Transverse colon (tissue), 4 donors: Measurements from ENCODE around the gene ZYX. TPM values are rescaled to one million over a fixed set of nuclear protein-coding genes. Genes with fewer than 3 reads are reported as not detected.
A peak's percentile ranks its signal among the peaks of the same experiment; 100 is the strongest.

Experiments used
- DNase-seq: peaks from one replicate; pipeline ENCODE4 v3.0.0-alpha.2; 2019
- H3K27ac ChIP-seq, 4 donors: fragments of 200-600 bp; sonication (generic); 2 replicates each; pipeline ENCODE4 v1.5.1; 2016 to 2018; ENCODE audit warnings: inconsistent platforms in 4 of 4
- H3K27me3 ChIP-seq: fragments of 200-600 bp; sonication (generic); 2 replicates; pipeline ENCODE4 v1.5.1; 2017; ENCODE audit warnings: inconsistent platforms
- H3K36me3 ChIP-seq, 4 donors: fragments of 200-600 bp; sonication (generic); 2 replicates each; pipeline ENCODE4 v1.5.1; 2017 to 2019; ENCODE audit warnings: inconsistent platforms in 4 of 4
- H3K4me1 ChIP-seq, 4 donors: fragments of 200-600 bp; sonication (generic); 2 replicates each; pipeline ENCODE4 v1.5.1; 2017 to 2020; ENCODE audit warnings: inconsistent platforms in 4 of 4
- H3K4me3 ChIP-seq, 4 donors: fragments of 200-600 bp; sonication (generic); 1 replicate in 1 of 4; 2 replicates in 3 of 4; pipeline versions ENCODE4 v1.5.1 to v1.6.1; 2017 to 2019; ENCODE audit warnings: inconsistent platforms in 4 of 4
- H3K9me3 ChIP-seq, 2 donors: fragments of 200-600 bp; sonication (generic); 2 replicates each; pipeline ENCODE4 v1.5.1; 2017 to 2019; ENCODE audit warnings: inconsistent platforms in 2 of 2
- CTCF ChIP-seq, 5 experiments: fragments of 200-600 bp in 3 of 5; fragments of 450-650 bp in 2 of 5; sonication (generic) in 3 of 5; IDR thresholded peaks; 1 replicate in 2 of 5; 2 replicates in 3 of 5; pipeline ENCODE4 v1.5.1; 2016 to 2017; ENCODE audit warnings: antibody characterized with exemption in 5 of 5, inconsistent platforms in 3 of 5, mild to moderate bottlenecking in 2 of 5, moderate library complexity in 1 of 5
- EP300 ChIP-seq: sonication (generic); formaldehyde crosslinking; IDR thresholded peaks from one replicate; pipeline ENCODE4 v1.6.1; 2017; ENCODE audit warnings: antibody characterized with exemption, low read depth
- POLR2A ChIP-seq: fragments of 450-650 bp; IDR thresholded peaks from one replicate; pipeline ENCODE4 v1.6.1; 2016; ENCODE audit warnings: antibody characterized with exemption, mild to moderate bottlenecking, moderate library complexity
- POLR2AphosphoS5 ChIP-seq, 3 donors: sonication (generic); formaldehyde crosslinking; IDR thresholded peaks; one replicate each; pipeline ENCODE4 v1.6.1; 2016; ENCODE audit warnings: antibody characterized with exemption in 3 of 3
- WGBS, 2 donors: methylation state at CpG; one replicate each; pipeline ENCODE4 v1.1.5; 2018; ENCODE audit warnings: low coverage in 1 of 2; 5-methylcytosine and 5-hydroxymethylcytosine counted together
- in situ Hi-C, 4 donors: fragments of 200-750 bp; cut with MboI; loops; one replicate each; pipeline versions ENCODE4 v1.15.0 to v1.15.1; 2017; ENCODE audit warnings: low sequenced_read_pairs in 3 of 4, low pct_ligation_motif_present in 1 of 4, low pct_unique_long_range_greater_than_20kb in 1 of 4
- intact Hi-C: fragments of 100-400 bp; cut with DNase I; formaldehyde crosslinking; loops from one replicate; pipeline ENCODE4 v1.15.1; 2023; ENCODE audit warnings: low total_unique reads
- total RNA-seq, 4 donors: library from RNA; depleted of rRNA; stranded (reverse); fragments of >200 nt; gene quantifications; one replicate each; pipeline ENCODE4 v1.1.0, GENCODE V29; 2016

The ZYX gene
- total RNA-seq, 4 donors from 2014 or later, result 45.2 to 217 (median 110) TPM

DNA sequence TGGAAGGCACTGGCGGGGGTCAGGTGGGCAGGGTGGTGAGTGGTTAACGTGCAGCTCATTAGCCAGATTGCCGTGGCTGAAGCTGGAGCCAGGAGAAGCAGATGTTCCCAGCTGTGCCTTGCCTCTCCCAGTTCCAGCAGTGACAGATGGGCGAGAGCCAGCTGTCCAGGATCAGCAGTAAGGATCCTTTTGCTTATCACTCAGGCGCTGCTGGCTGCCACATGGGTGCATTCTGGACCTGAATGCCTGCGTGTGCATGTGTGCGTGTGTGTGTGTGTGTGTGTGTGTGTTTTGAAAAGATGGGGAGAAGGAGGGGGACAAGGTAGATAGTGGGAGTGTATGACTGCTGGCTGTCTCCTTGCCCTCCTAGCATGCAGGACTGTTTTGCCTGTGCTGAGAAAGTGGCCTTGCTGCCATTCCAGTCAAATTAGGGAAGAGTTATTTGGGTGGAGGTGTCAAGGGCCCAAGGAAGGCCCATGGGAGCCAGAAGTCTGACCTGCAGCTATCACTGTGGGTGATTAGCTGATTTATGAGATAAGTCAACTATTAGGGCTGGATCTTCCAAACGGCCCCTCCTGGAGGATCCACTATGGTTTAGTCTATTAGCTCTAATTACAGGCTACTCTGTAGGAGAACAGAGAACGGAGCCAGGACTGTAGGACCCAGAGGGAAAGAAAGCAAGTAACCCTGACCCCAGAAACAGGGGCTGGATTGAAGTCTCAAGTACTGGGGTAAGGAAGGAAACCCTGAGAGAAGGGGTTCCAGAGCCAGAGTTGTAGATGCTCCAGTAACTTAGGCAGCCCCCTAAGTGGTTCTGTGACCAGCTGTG lies 24.2 kb downstream of the ZYX start:
- no peaks in the 10 kb centered on the region for H3K36me3 ChIP-seq
- in situ Hi-C loops (loop anchor here in 1 of 4 donors (10.0 kb wide), 1 partner anchor 161 kb away; no protein-coding TSS in a partner anchor), intact Hi-C loops (loop anchor here (1.0 kb wide), 1 partner anchor 47 kb away; no protein-coding TSS in a partner anchor)
- WGBS, 2 donors, result 65 to 71% methylated on average over 3 to 9 of the region's 9 CpGs
- no peak overlapping the region for H3K4me3 ChIP-seq
- H3K27me3 ChIP-seq, result no peaks in the 10 kb centered on the region
- TF ChIP-seq POLR2AphosphoS5 (IDR thresholded peaks at IDR 0.05) (peak; percentile 41 to 80 (median 77)), EP300 (no peak)
- no peak overlapping the region for H3K27ac ChIP-seq
- H3K4me1 ChIP-seq, result peaks cover 10 to 30% (median 22%) of the 10 kb centered on the region in 4 donors
- no peaks in the 10 kb centered on the region for H3K9me3 ChIP-seq
- DNase-seq, result peak; percentile 38

DNA sequence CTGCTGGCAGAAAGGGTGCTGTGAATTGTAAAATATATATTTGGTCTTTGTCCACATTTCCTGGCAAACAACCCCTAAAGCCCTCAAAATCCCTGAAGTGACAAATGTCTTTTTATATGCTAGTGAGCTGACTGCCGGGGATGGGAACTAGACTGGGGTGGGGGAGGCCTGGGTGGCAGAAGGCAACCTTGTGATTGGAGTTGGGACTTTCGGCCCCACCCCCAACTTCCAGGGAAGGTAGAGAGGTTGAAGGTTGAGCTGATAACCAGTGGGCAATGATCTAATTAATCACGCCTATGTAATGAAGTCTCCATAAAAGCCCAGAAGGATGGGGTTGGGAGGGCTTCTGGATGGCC lies 24.8 kb downstream of the ZYX start:
- no peak for DNase-seq
- Histone ChIP-seq H3K4me1 (peaks cover 10 to 34% (median 28%) of the 10 kb centered on the region in 4 donors), H3K4me3 (no peak overlapping the region), H3K27me3 (no peaks in the 10 kb centered on the region), H3K36me3 (no peaks in the 10 kb centered on the region), H3K9me3 (no peaks in the 10 kb centered on the region), H3K27ac (no peak overlapping the region)
- WGBS, 2 donors, result 92 to 100% methylated on average over 1 to 3 of the region's 3 CpGs
- intact Hi-C loops, result loop anchor here (1.0 kb wide), 1 partner anchor 48 kb away; no protein-coding TSS in a partner anchor
- in situ Hi-C loops, result loop anchor here in 1 of 4 donors (10.0 kb wide), 1 partner anchor 161 kb away; no protein-coding TSS in a partner anchor
- TF ChIP-seq POLR2AphosphoS5 (IDR thresholded peaks at IDR 0.05) (no peak), POLR2A (no peak)

DNA sequence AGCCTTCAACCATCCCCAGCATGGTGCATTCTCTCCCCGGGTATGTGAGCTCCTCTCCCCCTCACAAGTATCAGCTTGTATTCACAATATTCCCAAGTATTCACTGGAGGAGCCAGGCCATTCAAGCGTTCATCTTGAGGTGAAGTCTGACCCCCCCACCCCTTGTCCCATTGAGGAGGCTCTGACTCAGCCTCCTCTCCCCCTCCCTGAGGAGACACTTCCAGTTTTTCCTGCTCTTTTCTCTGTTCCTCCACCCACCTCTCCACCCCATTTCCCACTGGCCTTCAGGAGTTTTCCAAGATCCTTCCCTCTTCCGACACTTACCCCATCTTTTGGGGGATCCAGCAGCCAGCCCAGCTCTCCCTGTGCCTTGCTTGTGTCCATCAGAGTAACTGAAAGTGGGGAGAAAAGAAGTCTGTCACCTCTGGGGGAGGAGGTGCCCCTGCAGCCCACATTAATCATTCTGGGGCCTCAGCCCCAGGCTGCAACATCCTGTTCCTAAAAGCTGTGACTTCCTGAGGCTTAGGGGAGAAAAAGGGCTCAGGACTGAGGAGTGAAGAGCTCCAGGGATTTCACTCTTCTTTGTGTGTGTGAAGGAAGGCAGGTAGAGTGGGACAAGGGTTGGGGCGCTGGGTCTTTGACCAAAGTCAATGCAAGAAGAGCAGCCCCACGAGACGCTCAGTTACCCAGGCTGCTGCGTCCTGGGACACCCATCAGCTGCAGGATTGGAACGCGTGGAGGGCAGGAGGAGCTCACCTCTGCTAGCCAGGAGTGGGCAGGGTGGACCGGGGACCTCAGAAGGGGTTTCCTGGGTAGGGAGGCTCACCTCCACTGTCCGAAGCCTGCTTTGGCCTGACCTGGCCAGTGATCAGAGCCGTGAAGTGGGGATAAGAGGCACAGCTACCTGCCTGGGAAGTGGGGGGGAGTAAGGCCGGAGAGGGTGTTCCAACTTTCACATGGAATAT lies 26.4 kb downstream of the ZYX start:
- no peak for TF ChIP-seq CTCF (IDR thresholded peaks at IDR 0.05)
- no peak for TF ChIP-seq EP300
- TF ChIP-seq POLR2AphosphoS5 (IDR thresholded peaks at IDR 0.05), result no peak
- no peak for TF ChIP-seq POLR2A
- no peaks in the 10 kb centered on the region for H3K9me3 ChIP-seq
- 42 to 58% methylated on average over 2 to 13 of the region's 13 CpGs for WGBS, 2 donors
- no peaks in the 10 kb centered on the region for H3K36me3 ChIP-seq
- peaks cover 10 to 38% (median 28%) of the 10 kb centered on the region in 4 donors for H3K4me1 ChIP-seq
- peak overlapping the region; percentile 50 to 82 (median 78) for H3K27ac ChIP-seq
- H3K4me3 ChIP-seq, result peak overlapping the region in 3 of 4 donors; percentile 48 to 62 (median 57)
- no peak for DNase-seq
- in situ Hi-C loops (loop anchor here in 1 of 4 donors (10.0 kb wide), 1 partner anchor 163 kb away; no protein-coding TSS in a partner anchor), intact Hi-C loops (no loop called here)
- H3K27me3 ChIP-seq, result no peaks in the 10 kb centered on the region

DNA sequence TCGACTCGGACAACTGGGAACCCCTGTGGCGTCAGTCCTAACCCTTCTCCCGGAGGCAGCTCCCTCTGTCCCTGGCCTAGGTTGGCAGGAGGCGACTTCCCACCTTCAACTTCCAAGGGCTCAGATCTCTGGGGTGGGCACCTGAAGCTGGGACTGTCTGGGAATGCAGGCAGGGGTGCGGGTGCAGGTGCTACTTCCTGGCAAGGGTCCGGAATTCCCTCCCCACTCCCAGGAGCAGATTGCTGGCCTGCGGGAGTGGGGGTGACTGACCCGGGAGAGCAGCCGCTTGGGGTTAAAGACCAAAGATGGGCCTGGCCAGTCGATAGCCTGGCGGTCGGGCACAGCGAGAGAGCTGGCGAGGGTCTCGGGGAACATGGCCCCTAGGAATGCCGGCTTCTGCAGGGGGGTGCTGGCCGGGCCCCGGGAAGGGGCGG lies 27.1 kb downstream of the ZYX start:
- DNase-seq, result no peak
- Histone ChIP-seq H3K9me3 (no peaks in the 10 kb centered on the region), H3K27me3 (no peaks in the 10 kb centered on the region), H3K4me3 (peak overlapping the region; percentile 31 to 62 (median 52)), H3K27ac (peak overlapping the region; percentile 50 to 82 (median 78)), H3K4me1 (peaks cover 10 to 38% (median 28%) of the 10 kb centered on the region in 4 donors), H3K36me3 (no peaks in the 10 kb centered on the region)
- intact Hi-C loops (no loop called here), in situ Hi-C loops (loop anchor here in 1 of 4 donors (10.0 kb wide), 1 partner anchor 163 kb away; no protein-coding TSS in a partner anchor)
- TF ChIP-seq POLR2AphosphoS5 (IDR thresholded peaks at IDR 0.05), result no peak
- no peak for TF ChIP-seq POLR2A
- TF ChIP-seq CTCF (IDR thresholded peaks at IDR 0.05), result no peak
- no peak for TF ChIP-seq EP300
- WGBS, 2 donors, result 9% methylated on average over 19 of the region's 20 CpGs; no CpG with 5 or more reads in 1 of the 2 donors
